GM18526 (cell line): ENCODE measurements around the gene KHK.

ENCODE experiments used
- POLR2A ChIP-seq: IDR thresholded peaks from 3 replicates; pipeline ENCODE4 v1.6.1; 2011; ENCODE audit not compliant: insufficient read length; ENCODE audit errors: extremely low read depth

The KHK gene

DNA sequence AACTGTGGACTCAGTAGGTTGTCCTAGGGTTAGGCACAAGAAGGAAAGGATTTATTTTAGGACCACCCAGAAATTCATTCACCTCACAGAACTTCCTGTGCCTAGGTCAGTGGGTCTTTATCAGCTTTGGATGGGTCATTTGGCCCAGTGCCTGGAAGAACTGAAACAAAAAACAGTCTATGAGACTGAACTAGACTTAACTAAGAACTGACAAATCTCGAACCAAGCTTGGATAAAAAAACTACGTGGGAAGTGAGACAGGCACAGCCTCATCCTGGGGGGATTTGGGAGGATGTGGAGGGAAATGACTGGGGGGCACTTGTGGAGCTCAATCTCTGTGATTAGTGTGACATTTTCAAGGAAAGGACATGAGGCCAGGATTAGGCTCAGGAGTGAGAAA is 12.8 kb upstream of the KHK start:
- TF ChIP-seq POLR2A: no peak

GRCh38 chr2:27074738-27075565 is 11.6 kb upstream of the KHK start:
- no peak for TF ChIP-seq POLR2A

- no peak for TF ChIP-seq POLR2A
Measured at GRCh38 chr2:27076323-27076722, 10.2 kb upstream of the KHK start.

- TF ChIP-seq POLR2A: no peak
Measured at GRCh38 chr2:27077231-27077630, 9.3 kb upstream of the KHK start.

- TF ChIP-seq POLR2A: no peak
Measured at GRCh38 chr2:27078267-27079194, 8.0 kb upstream of the KHK start, which contains the start of gene EMILIN1. Gene EMILIN1, plus strand, starts transcription at chr2:27078615. Its CDS starts 451 bp downstream, at chr2:27079066.

- no peak for TF ChIP-seq POLR2A
Measured at GRCh38 chr2:27079233-27080139, 7.1 kb upstream of the KHK start.

- no peak for TF ChIP-seq POLR2A
Measured at GRCh38 chr2:27080140-27080469, 6.5 kb upstream of the KHK start.

GRCh38 chr2:27080603-27080936 is 6.0 kb upstream of the KHK start:
- TF ChIP-seq POLR2A: no peak

DNA sequence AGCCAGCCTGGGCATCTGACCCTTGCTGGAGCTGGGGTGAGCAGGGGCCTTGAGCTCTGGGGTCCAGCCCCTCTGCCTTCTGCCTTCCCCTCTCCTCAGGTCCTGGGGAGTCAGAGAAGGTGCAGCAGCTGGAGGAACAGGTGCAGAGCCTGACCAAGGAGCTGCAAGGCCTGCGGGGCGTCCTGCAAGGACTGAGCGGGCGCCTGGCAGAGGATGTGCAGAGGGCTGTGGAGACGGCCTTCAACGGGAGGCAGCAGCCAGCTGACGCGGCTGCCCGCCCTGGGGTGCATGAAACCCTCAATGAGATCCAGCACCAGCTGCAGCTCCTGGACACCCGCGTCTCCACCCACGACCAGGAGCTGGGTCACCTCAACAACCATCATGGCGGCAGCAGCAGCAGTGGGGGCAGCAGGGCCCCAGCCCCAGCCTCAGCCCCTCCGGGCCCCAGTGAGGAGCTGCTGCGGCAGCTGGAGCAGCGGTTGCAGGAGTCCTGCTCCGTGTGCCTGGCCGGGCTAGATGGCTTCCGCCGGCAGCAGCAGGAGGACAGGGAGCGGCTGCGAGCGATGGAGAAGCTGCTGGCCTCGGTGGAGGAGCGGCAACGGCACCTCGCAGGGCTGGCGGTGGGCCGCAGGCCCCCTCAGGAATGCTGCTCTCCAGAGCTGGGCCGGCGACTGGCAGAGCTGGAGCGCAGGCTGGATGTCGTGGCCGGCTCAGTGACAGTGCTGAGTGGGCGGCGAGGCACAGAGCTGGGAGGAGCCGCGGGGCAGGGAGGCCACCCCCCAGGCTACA is 4.4 kb upstream of the KHK start:
- TF ChIP-seq POLR2A: no peak

DNA sequence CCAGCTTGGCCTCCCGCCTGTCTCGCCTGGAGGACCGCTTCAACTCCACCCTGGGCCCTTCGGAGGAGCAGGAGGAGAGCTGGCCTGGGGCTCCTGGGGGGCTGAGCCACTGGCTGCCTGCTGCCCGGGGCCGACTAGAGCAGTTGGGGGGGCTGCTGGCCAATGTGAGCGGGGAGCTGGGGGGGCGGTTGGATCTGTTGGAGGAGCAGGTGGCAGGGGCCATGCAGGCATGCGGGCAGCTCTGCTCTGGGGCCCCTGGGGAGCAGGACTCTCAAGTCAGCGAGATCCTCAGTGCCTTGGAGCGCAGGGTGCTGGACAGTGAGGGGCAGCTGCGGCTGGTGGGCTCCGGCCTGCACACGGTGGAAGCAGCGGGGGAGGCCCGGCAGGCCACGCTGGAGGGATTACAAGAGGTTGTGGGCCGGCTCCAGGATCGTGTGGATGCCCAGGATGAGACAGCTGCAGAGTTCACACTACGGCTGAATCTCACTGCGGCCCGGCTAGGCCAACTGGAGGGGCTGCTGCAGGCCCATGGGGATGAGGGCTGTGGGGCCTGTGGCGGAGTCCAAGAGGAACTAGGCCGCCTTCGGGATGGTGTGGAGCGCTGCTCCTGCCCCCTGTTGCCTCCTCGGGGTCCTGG is 3.7 kb upstream of the KHK start:
- TF ChIP-seq POLR2A: no peak

- TF ChIP-seq POLR2A: no peak
Measured at GRCh38 chr2:27083410-27084296, 2.9 kb upstream of the KHK start.

DNA sequence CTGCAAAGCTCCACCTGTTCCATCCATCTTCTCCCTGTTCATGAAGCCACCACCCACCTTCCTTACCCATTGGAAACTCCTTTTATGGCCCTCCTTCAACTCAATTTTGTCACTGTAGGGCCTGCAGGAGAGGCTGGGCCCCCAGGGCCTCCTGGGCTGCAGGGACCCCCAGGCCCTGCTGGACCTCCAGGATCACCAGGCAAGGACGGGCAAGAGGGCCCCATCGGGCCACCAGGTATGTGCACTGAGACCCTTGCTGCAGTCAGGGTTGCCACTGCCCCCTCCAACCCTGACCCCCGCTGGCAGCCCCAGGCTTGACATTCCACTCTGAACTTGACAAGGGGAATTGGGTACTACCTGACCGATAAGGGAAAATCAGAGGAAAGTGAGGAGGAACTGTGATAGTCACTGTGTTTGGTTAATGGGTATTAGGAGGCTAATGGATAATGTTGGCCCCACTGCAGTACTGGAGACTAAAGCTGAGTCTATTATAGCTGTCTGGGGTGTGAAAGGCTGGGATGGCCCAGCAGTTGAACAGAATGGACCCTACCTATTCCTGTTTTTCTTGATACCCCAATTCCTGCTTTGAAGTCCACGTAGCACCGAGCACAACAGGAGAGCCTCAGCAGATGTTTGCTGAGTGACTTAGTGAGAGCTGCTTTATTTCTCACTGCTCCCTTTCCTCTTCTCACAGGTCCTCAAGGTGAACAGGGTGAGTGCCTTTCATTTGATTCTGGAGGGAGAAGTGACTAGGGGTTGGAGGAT is 2.1 kb upstream of the KHK start:
- no peak for TF ChIP-seq POLR2A
